Muscle of arm (tissue), 12 donors: ENCODE data around the gene GPHN. TPM values are rescaled to one million over a fixed set of nuclear protein-coding genes. Genes with fewer than 3 reads are reported as not detected.

Experiments
- DNase-seq: peaks from one replicate; pipeline ENCODE4 v3.0.0-alpha.2; 2013
- polyA plus RNA-seq, 12 donors: library from polyadenylated mRNA; unstranded; fragments of 120-200 nt; gene quantifications; one replicate each; pipeline ENCODE4 v1.2.1, GENCODE V29; 2013; ENCODE audit not compliant: insufficient read length in 12 of 12

GPHN gene
- polyA plus RNA-seq, 12 donors, result 6.3 to 20.5 (median 17.6) TPM; not detected in 1

DNA sequence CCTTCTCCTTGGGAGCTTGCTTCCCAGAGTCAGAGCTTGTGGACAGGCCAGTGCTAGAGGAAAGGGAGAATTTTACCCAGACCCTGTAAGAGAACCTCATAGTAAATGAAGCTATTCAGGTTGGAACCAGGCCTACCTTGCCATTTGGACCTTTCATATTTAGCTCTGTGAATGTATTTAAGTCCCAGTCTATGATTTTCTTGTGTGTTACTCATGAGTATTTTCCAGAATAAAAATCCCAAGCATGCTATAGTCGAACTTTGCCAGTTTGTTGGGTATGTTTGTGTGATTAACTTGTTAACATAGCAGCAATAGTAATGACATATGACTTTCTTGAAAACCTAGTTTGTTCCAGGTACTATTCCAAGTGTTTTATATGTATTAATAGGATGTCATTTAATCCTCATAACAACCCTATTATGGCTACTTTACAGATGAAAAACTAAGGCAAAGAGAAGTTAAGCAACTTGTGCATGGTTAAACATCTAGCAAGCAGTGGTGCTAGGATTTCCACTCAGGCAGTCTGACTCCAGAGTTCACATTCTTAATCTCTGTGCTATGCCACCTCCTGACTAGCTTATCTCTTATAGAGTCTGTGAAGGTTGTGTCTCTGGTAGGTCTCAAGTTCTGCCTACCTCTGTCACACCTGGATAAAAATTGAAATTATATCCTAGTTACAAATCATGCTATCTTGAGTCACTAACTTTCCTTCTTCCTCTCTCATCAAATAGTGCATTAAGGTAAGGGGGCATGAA lies 633.4 kb downstream of the GPHN start:
- DNase-seq, result peak; percentile 45

DNA sequence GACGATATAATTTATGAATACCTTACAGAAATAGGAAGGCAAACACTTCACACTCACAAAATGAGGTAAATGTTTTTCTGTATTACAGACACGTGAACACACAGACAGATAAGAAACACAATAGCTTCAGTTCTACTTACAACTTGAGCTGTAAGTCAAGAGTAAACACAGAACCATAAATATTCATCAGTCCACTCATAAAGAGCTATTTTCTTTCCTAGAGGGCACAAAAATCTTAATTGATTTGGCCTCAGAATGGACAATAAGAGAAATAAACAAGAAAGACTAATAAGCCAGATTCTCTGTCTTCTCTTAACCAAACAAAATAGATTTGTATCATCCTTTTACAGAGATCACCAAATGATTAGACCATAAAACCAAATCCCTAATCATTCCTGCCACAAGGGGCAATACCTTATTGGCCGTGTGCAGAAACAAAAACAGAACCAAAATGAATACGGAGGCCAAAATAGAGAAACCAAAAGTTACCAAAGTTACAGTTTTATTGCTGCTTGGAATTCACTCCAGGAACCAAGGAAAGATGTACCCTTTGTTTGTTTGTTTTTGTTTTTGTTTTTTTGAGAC lies 643.2 kb downstream of the GPHN start:
- no peak for DNase-seq

DNA sequence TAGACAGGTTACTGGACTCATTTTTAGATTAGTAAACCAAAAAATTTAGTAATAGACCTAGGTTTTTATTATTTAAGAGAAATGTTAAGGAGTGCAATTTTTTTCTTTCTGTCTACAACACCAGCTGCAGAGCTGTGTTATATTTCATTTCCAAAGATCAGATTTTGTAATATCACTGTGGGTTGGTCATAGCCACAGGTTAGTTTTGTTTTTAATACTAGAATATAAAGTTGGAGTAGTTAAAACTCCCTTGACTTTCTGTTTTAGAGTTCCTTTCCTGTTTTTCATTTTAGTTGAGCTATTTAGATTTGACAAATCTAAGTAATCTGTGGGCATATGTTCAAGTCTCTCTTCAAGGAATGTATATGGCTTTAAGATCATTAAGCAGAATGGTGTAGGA lies 650.6 kb downstream of the GPHN start:
- DNase-seq, result no peak

DNA sequence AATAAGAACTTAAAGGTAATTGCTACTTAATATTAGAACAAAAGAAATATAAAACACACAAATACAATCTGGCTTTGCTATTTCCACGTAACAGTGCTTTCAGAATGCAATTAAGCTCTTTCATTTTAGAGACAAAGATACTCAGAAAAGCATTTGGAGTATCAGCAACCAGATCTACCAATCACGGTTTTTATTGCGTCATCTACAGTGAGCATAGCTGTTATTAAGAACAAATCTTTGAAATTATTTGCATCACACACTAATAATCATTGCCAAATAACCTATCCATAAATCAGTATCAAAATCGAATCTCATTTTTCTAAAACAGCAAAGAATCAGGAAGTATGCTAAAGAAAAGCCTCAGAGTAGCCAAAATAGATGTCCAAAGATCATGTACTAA lies 654.4 kb downstream of the GPHN start:
- DNase-seq, result no peak

DNA sequence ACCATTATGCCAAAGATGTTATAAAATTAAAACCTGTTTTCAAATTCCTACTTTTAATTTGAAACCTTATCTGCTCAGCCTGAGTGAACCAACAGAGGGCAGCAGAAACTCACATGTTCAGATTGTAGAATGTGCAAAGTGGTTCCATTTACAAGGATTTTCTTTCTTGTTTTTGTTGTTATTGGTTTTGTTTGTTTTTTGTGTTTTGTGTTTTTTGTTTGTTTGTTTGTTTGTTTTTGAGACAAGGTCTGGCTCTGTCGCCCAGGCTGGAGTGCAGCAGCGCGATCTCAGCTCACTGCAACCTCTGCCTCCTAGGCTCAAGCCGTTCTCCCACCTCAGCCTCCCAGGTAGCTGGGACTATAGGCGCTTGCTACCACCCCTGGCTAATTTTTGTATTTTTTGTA lies 658.5 kb downstream of the GPHN start:
- peak; percentile 38 for DNase-seq

DNA sequence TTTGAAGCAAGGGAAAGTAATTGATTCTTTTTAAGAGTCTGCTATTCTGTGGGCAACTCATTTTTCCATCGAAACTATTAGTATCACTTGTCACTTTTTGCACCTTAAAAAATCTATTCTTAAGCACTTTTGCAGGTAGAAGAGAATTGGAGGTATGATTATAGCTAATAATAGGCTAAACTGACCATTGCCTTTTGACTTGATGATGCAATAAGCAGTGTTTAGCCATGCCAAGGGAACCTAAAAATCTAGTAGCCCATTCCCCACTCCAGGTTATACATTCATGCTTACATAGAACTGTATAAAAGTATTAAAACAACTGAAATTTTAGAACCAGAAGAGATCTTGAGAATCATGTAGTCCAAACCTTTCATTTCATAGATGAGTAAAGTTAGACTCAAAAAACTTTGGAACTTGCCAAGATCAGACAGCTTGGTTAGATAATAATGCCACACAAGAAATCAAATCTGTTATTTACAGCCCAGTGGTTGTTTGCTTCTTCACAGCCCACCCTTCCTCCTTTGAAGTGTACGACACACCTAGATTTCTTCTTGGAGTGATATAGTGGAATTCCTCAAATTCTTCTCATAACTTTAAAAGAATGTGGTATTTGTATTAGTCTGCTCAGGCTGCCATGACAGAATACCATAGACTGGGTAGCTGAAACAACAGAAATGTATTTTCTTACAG lies 659.6 kb downstream of the GPHN start:
- no peak for DNase-seq

DNA sequence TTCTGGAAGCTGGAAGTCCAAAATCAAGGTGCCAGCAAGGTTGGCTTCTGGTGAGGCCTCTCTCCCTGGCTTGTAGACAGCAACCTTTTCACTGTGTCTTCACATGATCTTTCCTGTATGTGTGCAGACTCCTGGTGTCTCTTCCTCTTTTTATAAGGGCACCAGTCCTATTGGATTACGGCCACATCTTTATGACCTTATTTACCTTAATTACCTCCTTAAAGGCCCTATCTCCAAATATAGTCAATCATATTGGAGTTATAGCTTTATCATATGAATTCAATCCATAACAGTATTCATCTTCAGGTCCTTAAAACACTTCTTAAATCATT lies 660.1 kb downstream of the GPHN start:
- DNase-seq, result no peak

DNA sequence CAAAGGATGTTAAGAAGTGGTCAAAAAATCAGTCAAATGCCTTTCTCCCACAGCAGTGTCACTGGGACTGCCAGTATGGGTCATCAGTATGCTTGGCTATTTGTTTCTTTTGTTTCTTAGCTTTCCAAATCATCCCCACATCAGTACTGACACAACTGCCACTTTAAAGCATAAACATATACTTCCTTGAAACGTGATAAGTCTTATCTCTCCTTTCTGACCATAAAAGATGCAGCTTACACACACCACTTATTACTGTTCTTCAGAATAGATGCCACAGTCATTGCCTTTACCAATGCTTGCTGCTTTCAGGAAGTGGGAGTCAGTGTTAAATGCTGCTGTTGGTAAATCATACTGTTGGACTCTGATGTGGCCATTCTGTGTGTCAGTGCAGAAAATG lies 662.7 kb downstream of the GPHN start:
- no peak for DNase-seq

DNA sequence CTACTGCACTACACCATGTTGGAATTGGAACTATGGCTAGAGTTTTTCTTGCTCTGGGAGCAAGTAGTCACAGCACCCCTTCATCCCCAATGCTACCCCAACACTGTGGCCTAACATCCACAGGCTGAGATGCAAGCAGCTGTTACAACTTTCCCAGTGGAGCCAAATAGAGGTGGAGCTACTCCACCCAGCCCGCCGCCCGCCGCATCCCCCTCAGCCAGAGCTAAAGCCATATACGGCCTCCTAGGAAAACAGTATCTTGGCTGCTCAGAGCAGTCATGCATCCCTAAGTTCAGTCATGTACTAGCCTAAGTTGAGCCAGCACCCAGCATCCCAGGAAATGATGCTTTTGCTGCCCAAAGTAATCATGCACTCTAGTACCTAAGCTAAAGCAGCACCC lies 664.1 kb downstream of the GPHN start:
- DNase-seq, result no peak

DNA sequence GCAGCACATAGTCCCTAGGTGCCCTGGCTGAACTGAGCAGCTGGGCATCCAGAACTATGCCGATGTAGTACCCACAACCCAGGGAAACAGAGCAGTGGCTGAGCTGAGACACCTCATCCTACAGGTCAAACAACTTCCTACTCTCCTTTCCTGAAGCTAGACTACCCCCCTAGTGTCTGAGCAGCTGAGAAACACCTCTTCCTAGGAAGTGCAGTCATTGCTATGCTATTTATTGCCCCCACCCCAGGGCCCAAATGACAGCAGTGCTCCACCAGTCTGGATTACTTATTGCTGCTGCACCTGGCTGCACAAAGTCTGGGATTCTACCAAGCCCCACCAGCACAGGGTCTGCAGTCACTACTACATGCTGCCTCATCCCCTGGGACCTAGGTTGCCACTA lies 664.6 kb downstream of the GPHN start:
- DNase-seq, result no peak

DNA sequence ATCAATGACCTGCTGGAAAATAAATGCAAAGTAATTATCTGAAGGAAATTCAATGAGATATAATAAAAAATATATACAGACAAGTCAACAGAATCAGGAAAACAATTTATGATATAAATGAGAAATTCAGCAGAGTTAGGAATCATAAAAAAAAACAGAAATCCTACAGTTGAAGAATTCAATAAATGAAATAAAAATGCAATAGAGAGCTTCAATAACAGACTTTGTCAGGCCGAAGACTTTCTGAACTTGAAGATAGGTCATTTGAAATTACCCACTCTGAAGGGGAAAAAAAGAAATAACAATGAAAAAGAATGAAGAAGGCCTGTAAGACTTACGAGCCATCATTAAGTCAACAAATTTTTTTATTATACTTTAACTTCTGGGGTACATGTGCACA lies 665.8 kb downstream of the GPHN start:
- no peak for DNase-seq

DNA sequence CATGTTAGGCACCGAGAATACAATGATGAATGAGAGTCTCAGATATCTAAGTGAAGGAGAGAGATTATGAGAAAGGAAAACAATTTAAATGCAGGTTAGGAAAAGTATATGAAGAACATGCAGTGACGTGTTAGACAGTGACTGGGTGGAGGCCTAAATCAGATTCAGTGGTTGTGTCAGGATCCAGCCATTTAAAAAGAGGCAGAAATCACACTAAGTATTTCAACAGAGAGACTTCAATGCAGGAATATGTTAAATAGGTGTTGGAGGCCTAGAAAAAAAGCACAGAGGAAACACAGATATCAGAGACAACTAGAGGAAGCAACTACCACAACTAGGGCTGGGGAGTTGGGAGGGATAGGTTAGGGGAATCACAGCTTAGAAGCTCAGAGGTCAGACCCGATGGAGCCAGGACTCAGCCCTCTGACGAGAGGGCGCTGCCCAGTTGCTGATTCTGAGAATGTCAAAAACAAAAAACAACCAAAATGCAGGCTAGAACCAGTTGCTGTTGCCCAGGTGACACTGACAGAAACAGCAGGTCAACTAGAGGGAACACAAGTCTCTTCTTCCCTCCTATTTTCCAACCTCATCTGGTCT lies 678.3 kb downstream of the GPHN start:
- DNase-seq, result no peak

DNA sequence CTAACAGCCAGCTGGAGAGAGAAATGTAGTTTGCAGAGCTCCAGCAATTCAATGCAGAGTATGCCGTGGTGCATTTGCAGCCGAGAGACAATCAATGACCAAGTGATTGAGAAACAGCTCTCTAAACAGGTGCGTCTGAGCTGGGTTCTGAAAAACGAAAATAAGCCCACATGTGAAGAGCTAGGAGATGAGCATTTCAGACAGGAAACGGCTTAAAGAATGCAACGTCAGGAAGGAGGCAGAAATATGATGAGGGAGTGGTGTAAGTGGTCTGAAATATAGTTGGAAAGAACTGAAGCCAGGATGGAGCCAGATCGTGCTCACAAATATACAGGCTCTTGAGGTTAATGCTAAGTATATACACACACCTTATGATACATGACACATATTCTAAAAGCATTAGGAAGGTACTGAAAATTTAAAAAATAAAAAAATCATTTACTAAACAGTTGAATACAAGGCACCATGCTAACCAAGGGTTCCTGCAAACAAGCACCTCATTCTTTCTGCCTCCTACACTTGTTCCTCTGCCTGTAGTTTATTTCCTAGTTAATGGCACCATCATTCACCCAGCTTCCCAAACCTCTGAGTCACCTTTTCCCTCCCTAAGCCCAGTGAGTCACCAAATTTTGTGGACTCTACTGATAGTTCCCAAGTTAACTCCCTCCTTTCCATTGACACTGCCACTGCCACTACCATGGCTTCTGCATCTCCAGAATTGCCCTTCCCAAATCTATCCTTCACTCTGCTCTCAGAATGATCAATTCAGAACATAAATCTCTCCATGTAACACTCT lies 679.0 kb downstream of the GPHN start:
- no peak for DNase-seq

DNA sequence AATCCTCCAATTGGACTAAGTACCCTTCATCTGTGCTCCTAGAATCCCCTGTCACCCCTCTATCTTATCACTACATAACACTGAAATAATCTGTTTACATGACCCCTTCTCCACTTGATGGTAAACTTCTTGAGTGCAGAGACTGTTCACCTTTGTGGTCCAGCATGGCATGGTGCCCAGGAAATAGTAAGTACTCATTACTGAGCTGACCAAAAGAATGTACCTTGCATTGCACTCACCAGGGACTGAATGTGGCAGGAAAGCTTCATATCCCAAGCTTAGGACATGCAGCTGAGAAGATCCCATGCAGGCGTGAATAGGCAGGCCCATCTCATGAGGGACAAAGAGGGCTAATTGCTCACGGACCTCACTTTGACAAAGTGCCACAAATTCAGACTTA lies 679.9 kb downstream of the GPHN start:
- DNase-seq, result no peak

DNA sequence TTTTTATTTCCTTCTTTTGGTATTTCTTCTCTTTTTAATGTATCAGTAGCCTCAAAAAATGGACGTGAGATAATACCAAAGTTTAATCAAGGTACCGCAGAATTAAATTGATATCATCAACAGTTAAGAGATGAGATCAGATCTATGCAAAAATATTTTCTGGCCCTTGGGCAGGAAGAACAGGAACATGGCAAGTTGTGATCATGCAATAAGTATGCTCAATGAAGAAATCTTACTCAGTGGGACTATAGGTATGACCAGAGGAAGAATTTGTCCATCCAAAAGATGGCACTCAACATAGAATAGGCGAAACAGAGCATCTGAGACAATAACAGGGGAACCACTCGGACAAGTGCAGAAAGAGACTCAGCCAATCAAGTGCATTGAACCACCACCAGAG lies 680.4 kb downstream of the GPHN start:
- no peak for DNase-seq

DNA sequence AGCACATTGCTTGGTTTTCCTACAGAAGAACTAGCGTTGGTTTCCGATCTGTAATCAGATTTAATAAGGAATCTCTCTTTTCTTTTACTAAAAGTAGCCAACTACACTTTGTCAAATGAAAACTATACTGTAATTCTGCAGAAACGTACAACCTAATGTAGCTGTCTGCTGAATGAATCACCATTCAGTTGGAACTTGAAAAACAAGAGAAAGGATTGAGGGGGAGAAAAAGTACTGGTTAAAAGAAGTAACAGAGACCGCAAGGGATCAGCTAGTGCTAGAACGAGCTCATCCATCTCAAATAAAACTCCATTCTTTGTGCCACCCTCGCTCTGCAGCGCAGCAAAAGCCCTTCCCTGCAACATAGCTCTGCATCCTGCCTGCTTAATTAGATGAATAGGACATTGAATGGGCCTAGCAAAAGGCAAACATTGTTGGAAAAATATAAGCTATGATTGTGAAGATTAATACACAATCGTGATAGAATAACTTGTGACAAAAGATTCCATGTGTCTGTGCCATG lies 683.9 kb downstream of the GPHN start:
- no peak for DNase-seq

DNA sequence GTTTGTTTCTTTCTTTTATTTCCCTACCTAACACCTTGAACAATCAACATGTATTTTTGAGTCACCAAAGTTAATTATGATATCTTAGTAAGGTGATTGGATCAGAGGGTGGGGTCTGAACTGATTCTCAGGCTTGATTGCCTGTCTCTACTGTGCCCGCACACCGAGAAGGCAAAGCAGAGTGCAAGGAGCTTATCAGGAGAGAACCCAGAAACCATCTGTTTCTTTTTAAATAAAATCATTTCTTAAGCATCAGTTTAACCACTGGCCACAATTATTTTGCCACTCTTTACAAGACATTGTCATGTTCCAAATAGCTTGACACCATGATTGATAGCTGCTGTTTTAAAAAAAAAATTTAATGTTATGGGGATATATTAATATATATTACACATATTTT lies 684.4 kb downstream of the GPHN start:
- no peak for DNase-seq

DNA sequence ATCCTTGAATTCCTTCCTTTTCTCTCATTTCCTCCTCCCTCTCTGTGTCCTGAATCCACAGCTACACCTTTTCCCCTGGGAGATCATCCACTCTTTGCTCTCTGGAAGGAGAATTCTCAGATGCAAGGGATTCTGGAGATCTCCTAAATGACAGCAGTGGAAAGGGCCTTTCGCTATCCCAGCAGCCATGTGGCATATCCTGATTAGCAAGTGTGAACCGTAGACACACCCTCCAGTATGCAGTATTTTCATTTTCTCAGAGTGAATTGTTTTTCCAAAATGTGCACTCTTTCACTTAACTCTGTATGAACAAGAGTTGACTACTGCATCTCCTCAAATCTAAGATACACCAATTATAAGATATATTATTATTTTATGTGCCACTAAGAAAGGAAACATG lies 687.3 kb downstream of the GPHN start:
- no peak for DNase-seq

DNA sequence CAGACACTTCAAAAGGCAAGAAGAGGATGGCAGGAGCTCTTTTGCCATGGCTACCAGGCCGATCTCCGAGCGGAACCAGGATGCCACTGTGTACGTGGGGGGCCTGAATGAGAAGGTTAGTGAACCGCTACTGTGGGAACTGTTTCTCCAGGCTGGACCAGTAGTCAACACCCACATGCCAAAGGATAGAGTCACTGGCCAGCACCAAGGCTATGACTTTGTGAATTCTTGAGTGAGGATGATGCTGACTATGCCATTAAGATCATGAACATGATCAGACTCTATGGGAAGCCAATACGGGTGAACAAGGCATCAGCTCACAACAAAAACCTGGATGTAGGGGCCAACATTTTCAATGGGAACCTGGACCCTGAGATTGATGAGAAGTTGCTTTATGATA lies 691.1 kb downstream of the GPHN start:
- no peak for DNase-seq

DNA sequence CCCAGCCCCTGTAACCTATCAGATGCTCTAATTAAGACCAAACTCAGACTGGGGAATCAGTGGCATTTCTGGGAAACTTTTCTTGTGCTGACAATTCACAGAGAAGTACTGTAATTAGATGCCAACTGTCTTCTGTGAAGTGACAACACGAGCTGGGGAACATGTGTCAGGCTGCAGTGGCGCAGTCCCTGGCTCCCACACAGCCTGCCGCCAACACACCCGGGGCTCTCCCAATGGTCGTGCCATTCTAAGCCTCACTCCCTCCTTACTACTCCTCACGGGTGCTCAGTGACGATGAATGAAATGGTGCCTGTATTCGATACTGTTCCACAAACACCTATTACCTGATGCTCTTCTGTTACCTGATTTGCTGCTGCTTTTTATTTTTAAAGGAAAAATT lies 699.9 kb downstream of the GPHN start:
- no peak for DNase-seq

DNA sequence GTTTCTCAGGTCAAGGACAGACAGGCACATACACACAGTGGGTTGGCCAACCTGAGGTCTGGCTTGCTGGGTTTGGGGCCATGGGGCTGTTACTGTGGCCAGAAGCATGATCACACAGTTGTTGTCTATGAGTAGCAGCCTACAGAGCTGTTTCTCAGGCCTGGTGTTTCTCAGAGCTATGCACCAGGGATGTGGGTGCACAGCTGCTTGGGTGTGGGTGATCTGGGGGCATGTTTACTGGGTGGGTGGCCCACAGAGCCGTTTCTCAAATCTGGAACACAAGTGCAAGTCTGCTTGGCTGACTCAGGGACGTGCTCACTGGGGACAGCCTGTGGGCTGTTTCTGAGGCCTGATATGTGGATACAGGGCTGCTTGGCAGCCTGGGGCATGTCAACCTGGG lies 710.2 kb downstream of the GPHN start:
- no peak for DNase-seq
